ENCODE results near the gene F11.
"Not testable (repeated sequence)": the region's sequence is repeated elsewhere in the genome, so short reads cannot be mapped to it uniquely, and the experiment has no call there.

Gene F11

GRCh38 chr4:186250760-186251159 lies 15.2 kb upstream of the F11 start:
- no peak for DNase-seq

GRCh38 chr4:186255122-186255521 lies 10.9 kb upstream of the F11 start:
- DNase-seq = no peak

DNA sequence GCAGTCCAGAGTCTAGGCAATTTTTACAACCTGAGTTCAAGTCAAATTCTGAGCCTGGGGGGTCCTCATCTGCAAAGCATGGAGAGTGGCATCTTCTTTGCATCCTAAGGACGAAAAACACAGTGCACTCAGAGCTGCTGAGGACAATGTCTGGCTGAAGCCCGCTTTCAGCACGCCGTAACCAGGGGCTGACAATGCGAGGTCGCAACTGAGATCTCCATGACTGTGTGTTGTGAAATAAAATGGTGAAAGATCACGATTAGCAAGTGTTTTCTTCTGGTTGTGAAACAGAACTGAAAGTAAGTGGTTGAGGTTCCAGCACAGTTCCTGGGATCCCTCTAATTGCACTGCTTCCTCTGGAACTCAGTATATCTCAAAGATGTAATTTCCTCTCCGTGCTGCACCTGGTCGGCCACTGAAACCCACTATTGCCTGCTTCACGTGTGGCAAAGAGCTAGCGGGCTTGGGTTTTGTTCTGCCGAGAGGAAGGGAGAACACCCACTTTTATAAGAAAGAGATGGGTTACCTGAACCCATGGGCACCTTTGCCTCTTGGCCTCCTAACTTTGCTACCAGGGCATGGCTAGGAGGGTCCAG lies 7.7 kb upstream of the F11 start:
- DNase-seq = no peak

DNA sequence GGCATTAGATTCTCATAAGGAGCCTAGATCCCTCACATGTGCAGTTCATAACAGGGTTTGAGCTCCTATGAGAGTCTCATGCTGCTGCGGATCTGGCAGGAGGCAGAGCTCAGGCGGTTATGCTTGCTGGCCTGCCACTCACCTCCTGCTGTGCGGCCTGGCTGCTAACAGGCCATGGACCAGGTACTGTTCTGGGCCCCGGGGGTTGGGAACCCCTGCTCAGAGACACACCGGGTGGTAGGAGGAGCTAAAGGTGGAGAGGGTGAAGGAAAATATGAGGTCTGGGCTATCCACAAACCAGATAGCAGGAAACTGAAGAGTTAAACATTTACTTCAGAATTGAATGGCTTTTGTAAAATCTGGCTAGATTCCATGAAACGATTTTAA lies 5.9 kb upstream of the F11 start:
- DNase-seq = no peak

DNA sequence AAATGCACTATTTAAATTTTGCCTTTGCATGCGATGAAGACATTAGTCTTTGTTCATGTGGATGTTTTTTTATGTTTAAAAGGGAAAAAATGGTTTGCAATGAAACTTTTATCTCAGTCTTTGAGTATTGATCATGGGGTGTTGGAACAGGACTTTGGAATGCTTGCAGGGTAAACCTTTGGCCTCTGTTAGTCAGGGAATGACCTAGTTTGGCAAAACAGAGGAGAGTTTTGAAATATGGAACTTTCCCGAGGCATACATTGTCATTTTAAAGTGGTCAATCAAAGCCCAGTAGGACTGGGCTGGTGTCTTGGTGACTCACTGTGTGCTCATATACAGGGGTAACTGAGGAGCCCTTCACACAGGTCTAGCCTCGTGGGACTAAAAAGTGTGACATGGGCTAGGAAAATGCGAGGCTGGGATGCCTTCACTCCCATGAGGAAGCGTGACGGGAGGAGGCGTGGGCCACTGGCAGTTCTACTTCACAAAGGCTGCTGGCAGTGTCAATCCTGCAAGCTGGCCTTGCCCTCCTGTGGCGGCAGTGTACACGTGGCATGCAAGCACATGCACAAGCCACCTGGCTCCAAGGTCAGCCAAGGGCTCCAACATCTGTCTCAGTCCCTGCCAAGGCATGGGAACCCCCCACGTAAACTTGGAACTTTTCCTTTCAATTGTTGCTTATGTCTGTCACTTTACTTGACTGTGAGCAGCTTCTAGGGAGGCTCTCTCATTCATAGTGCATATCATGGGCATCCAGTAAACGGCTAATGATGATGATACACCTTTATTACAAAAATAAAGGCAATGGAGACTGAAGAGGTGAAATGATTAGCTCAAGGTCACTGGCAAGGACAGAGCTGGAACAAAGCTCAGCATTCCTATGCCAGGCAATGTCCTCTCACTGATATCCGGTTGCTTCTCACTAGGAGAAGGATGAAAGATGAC lies 5.2 kb upstream of the F11 start:
- DNase-seq = no peak

GRCh38 chr4:186264660-186265059 lies 1.3 kb upstream of the F11 start:
- DNase-seq = no peak

- DNase-seq = not testable (repeated sequence)
These were observed 739 bp upstream of the F11 start for GRCh38 chr4:186265250-186265649.

DNA sequence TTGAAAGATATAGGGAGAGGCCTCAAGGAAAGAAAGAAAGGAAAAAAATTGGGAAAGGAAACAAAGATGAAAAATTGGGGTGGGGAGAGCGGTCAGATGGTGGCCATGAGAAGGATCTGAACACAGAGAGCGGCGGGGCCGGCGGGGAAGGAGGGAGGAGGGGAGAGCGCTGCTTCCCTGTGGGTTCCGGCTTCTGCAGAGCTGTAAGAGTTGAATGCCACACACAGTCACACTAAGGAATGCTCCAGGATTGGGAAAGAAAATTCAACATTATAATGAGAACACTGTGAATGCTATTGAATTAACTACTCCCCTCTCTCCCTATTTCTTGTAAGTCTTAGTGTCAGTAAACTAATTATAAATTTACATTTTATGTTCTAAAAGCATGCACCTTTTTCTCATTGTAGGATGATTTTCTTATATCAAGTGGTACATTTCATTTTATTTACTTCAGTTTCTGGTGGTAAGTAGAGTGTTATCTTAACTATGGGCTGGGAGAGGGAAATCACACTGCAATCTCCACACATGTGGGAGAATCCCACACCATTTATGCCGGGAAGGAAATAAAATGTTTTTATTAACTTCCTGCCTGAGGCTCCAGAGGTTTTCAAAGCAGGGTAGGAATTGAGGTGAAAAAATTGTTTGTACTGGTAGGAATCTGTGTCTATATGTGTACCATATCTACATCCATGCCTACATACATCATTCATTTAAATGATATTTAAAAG lies 904 bp downstream of the F11 start:
- no peak for DNase-seq

DNA sequence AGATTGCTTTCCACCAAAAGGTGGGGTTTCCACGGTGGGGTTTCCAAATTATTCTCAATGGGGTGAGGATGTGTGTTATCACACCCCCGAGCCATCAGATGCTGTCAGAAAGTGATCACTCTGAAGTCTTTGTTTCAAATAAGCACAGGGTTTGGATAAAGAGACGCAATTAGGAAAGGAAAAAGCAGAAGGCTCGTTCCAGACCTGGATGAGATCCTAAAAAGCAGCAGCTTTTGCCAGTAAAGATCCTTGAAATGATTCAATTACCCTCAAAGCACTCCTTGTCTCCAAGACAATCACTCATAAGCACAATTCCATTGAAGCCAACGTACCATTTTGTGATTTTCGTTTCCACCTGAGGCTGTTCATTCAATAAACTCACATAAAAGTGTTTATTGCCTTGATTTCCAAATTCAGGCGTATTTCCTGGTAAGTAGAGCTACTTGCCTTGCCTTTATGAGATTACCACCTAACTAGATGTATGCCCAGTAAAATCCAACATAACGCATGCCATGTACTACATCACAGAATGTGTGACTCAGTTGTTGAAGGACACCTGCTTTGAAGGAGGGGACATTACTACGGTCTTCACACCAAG lies 5.2 kb downstream of the F11 start:
- DNase-seq = no peak

GRCh38 chr4:186272699-186273391 lies 6.9 kb downstream of the F11 start:
- no peak for DNase-seq

DNA sequence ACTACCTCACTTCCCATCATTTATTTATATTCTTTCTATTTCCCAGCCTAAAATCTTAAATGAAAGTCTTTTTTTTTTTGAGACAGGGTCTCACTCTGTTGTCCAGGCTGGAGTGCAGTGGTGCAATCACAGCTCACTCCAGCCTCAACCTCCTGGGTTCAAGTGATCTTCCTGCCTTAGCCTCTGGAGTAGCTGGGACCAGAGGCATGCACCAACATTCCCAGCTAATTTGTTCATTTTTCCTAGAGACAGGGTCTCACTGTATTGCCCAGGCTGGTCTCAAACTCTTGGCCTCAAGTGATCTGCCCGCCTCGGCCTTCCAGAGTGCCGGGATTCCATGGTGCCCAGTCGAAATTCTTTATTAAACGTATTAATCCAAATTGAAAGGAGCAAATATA lies 7.4 kb downstream of the F11 start:
- DNase-seq = not testable (repeated sequence)

DNA sequence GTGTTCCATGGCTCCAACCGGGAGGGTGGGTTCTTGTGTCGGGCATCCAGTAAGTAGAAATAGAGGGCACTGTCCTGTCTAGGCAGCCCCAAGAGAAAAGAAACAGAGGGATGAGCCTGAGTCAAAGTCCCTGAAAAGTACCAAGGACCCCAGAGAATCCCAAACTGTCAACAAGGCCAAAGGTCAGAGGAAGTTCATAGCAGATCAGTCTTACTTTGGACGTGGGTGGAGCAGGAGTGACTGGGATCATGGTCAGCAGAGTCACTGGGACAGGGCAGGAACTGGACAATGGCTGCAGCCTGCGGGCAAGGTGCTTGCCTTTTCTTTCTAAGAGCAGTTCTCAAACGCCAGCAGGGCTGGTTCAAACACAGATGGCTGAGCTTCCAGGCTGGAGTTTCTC lies 17.3 kb downstream of the F11 start:
- DNase-seq = no peak

DNA sequence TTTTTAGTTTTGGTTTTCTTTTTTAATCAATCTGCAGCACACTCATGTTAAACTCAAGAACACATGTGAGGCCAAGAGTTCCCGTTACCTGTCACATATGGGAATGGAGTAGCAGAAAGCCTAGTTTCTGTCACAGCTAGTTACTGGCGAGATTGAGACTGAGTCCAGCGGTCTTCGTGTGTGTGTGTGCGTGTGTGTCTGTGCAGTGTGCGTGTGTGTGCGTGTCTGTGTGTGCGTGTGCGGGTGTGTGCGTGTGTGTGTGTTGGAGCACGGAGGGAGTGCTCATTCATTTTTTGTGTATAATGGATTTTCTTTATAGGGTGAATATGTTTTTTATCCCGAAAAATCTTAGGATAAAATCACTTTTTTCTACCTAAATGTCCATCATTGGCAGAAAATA lies 19.2 kb downstream of the F11 start:
- DNase-seq = no peak

DNA sequence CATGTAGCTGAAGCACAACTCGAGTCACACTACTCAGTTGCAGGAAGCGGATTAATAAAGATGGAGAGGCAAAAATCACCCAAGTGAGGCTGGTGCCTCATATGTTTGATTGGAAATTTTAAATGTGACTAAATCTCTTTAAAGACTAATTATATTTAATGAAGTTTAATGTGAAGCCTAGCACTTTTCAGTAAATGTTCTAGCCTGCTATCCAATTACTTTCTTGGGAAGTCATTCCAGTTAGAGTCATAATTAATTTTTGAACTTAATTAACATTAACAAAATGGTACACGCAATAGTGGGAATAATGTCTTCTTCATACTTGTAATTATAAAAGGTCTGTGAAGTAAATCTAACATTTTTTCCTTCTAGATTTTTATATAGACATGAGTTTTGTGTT lies 20.6 kb downstream of the F11 start:
- DNase-seq = no peak

GRCh38 chr4:186291256-186291890 lies 25.4 kb downstream of the F11 start:
- no peak for DNase-seq

DNA sequence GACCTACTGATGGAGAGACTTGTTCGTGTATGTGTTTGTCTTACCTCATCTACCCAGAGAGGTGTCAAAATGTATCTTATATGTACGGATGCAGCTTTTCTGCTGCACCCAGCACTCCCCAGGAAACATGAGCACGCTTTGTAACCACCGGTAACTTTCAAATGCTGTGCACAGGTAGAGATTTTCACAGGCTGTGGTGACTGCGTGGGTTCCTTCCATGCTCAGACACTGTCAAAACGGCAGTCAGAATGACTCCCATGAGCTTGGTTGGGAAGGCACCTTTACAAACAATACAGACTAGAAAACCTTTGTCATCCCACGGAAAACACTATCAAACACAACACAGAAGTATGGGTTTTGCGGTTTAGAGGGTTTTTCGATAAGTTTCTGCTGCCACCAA lies 28.2 kb downstream of the F11 start:
- no peak for DNase-seq

DNA sequence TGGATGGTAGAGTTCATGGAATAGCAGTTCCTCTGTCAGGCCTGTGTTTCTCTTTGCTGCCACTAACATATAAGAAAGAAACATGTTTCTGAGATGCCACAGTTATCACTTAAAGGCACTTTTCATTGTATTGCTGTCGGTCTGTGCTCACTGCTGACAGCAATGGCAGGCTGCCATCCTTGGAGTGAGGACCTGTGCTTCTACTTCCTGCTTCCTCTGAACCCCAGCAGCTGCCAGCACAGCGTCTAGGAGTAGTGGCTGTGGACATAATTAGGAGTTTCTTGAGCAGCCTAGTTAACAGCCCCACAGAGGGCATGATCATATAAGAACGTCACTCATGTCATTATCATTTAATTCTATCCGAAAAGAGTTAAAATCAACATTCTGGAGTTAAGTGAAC lies 30.5 kb downstream of the F11 start:
- DNase-seq = no peak

GRCh38 chr4:186297013-186297645 lies 31.1 kb downstream of the F11 start:
- DNase-seq = peak; percentile 3

DNA sequence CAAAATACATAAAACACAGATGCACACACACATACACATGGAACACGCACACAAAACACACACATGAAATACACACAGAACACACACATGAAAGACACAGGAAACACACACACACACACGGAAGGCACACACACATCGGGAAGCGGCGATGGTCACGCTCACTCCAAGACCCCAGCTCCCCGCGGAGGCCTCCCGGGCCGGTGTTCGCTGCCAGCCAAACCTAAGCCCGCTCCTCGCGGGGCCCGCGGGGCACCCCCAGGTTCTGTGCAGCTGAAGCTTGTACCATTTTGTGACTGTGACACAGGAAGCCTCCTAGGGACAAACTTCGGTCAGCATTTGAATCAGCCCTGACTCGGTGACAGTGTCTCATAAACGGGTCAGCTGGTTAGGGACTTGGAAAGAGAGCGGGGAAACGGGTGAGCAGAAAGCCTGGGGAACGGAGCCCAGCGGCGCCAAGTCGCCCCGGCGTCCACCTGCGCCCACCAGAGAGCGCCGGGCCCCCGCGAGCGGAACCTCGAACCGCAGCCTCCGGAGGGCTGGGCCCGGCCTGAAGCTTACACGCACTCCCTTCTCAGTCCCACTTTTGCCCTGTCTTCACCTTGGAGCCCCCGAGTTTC lies 32.1 kb downstream of the F11 start:
- DNase-seq = no peak

GRCh38 chr4:186299291-186299690 lies 33.3 kb downstream of the F11 start:
- DNase-seq = no peak

DNA sequence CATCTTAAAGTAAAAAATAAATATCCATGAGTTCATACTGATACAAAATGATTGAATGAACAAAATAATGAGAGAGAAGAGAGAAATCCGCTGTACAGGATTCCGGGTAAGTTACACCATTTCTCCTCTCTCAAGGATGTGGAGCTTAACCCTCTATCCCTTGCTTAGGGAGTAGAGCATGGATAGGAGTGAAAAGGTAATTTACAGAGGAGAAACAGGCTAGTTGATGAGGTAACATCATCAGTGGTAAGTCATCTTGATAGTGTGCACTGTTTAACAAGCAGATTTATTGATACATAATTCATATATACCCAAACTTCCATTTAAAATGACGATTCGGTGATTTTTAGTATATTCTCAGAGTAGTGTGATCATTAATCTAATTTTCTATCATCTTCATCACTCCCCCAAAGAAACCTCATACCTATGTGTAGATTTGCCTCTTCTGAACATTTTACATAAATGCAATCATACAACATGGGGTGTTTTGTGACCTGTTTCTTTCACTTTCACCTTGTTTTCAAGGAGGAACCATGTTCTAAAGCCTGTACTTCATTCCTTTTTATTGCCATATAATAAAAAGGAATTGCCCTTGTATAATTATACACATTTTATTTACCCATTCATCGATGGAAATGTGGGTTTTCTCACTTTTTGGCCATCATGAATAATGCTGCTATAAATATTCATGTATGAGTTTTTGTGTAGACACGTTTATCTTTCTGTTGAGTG lies 34.8 kb downstream of the F11 start:
- DNase-seq = no peak
